Pancreas (tissue), 10 donors: ENCODE results near the gene SYNE3. TPM values are rescaled to one million over a fixed set of nuclear protein-coding genes. Genes with fewer than 3 reads are reported as not detected.
A peak's percentile ranks its signal among the peaks of the same experiment; 100 is the strongest.

Experiments used
- ATAC-seq, 4 donors: fragments of 200-7000 bp; cut with Tn5 transposase; one replicate each; pipeline versions ENCODE4 v1.8.0 to v1.9.1; 2020; ENCODE audit warnings: mild to moderate bottlenecking in 4 of 4, moderate library complexity in 4 of 4
- DNase-seq, 6 donors: peaks; one replicate each; pipeline ENCODE4 v3.0.0-alpha.2; 2020
- FAIRE-seq: peaks from 2 replicates; lab custom pipeline; 2012; peaks lifted over from hg19 to GRCh38; lab: Jason Lieb, UNC
- H3K27ac ChIP-seq, 4 donors: fragments of 200-600 bp; sonication (generic); 1 replicate in 3 of 4; 2 replicates in 1 of 4; pipeline versions ENCODE4 v1.5.0 to v1.8.0; 2020
- H3K27me3 ChIP-seq, 4 donors: fragments of 200-600 bp; one replicate each; pipeline ENCODE4 v1.8.0; 2021
- H3K36me3 ChIP-seq, 3 donors: fragments of 200-600 bp; sonication (generic) in 1 of 3; one replicate each; pipeline versions ENCODE4 v1.5.0 to v1.8.0; 2020 to 2021
- H3K4me1 ChIP-seq, 3 donors: fragments of 200-600 bp; one replicate each; pipeline ENCODE4 v1.8.0; 2021
- H3K4me3 ChIP-seq, 4 donors: fragments of 200-600 bp; sonication (generic) in 2 of 4; one replicate each; pipeline versions ENCODE4 v1.5.0 to v1.8.0; 2020 to 2021
- H3K9me3 ChIP-seq, 4 donors: fragments of 200-600 bp; one replicate each; pipeline ENCODE4 v1.8.0; 2021
- WGBS, 2 donors: extraction: QIAGEN DNeasy Blood & Tissue Kit; methylation state at CpG; one replicate each; pipeline ENCODE4 v1.1.7; 2013; 5-methylcytosine and 5-hydroxymethylcytosine counted together
- intact Hi-C, 3 donors: fragments of 100-400 bp; cut with DNase I; formaldehyde crosslinking; loops; one replicate each; pipeline versions ENCODE4 v1.11.1 to v1.14.2; 2022
- polyA plus RNA-seq, 2 donors: library from polyadenylated mRNA; stranded (reverse); fragments of 200-250 nt; gene quantifications; one replicate each; pipeline ENCODE4 v1.2.3, GENCODE V29; 2013
- total RNA-seq, 6 donors: library from RNA; stranded (reverse); fragmentation: NEBNext Ultra II Directional in 4 of 6; extraction: Animal tissue kit (Norgen Biotek cat#: 25700) in 4 of 6; gene quantifications; one replicate each; pipeline versions ENCODE4 v1.2.1 to v1.2.4, GENCODE V29; 2021 to 2023
- TF ChIP-seq, protein P1 (sequence below), 4 donors: fragments of 200-600 bp; sonication (generic) in 3 of 4; IDR thresholded peaks; one replicate each; pipeline versions ENCODE4 v1.5.0 to v1.8.0; 2021; ENCODE audit warnings: antibody characterized with exemption in 4 of 4
- donor health status: healthy with polysubstance abuse.
- donor health status: DM: no; HTN: no; CAD: no; lungs with moderate emphysema.
- donor health status: DM: no; HTN: no; CAD: no.
- donor health status: control.
- donor health status: control.
- donor health status: Bipolar disorder and iron deficiency.
- donor health status: DM: yes; HTN: yes; CAD: no.
- donor health status: DM: no; HTN: no; CAD: no.
- donor health status: DM: no; HTN: no; CAD: no.
- donor health status: DM: yes; HTN: yes; CAD: no.

The SYNE3 gene
- total and polyA plus RNA-seq, 8 donors = 0.54 to 4.5 (median 2.0) TPM

DNA sequence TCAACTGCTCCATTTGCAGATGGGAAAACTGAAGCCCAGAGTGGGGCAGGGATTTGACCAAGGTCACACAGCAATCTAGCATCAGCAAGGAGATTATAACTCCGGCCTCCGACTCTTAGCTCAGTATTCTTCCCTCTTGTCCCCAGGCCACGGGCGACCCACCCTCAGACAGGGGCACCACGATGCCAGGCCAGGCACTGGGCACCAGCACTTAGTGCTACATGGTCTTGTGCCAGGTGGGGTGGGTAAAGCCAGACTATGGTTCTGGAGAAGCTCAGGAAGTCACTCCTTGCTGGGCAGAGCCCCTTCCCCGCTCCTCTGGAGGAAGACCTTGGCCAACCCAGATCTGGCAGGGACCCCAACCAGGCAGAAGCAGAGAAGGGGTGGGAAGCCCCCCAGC lies 41.5 kb downstream of the SYNE3 start:
- no peak for FAIRE-seq
- intact Hi-C loops = no loop called here
- WGBS, 2 donors = 92 to 95% methylated on average over 6 of the region's 6 CpGs
- no peak for ATAC-seq
- Histone ChIP-seq H3K36me3 (no peaks in the 10 kb centered on the region), H3K9me3 (no peaks in the 10 kb centered on the region), H3K27ac (no peak overlapping the region), H3K27me3 (no peaks in the 10 kb centered on the region), H3K4me1 (no peaks in the 10 kb centered on the region), H3K4me3 (no peak overlapping the region)
- DNase-seq = peak in 1 of 6 donors; percentile 28
- TF ChIP-seq, protein P1, sequence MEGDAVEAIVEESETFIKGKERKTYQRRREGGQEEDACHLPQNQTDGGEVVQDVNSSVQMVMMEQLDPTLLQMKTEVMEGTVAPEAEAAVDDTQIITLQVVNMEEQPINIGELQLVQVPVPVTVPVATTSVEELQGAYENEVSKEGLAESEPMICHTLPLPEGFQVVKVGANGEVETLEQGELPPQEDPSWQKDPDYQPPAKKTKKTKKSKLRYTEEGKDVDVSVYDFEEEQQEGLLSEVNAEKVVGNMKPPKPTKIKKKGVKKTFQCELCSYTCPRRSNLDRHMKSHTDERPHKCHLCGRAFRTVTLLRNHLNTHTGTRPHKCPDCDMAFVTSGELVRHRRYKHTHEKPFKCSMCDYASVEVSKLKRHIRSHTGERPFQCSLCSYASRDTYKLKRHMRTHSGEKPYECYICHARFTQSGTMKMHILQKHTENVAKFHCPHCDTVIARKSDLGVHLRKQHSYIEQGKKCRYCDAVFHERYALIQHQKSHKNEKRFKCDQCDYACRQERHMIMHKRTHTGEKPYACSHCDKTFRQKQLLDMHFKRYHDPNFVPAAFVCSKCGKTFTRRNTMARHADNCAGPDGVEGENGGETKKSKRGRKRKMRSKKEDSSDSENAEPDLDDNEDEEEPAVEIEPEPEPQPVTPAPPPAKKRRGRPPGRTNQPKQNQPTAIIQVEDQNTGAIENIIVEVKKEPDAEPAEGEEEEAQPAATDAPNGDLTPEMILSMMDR (IDR thresholded peaks at IDR 0.05) = no peak

DNA sequence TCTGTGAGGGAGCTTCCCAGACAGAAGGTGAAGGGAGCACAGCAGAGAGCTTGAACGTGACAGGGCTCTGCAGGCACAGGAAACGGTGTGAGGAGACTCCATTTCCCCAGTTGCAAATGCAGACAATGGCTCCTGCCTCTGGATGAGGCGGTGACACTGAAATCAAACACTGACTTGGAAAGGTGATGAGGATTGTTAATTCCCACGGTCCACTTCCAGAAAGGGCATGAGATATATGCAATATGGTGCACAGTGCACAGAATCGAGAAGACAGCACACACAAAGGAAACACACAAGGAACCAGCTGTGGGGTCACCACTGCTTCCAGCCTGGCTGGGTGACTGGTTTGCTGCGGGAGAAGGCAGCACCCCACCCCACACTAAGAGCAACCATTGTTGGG lies 42.0 kb downstream of the SYNE3 start:
- H3K27ac ChIP-seq = no peak overlapping the region
- H3K4me3 ChIP-seq = no peak overlapping the region
- no peak for FAIRE-seq
- no peaks in the 10 kb centered on the region for H3K4me1 ChIP-seq
- no peaks in the 10 kb centered on the region for H3K36me3 ChIP-seq
- H3K9me3 ChIP-seq = no peaks in the 10 kb centered on the region
- H3K27me3 ChIP-seq = no peaks in the 10 kb centered on the region
- DNase-seq = no peak
- 78 to 85% methylated on average over 6 of the region's 6 CpGs for WGBS, 2 donors
- ATAC-seq = no peak
- TF ChIP-seq, protein P1 (IDR thresholded peaks at IDR 0.05) = no peak
- intact Hi-C loops = no loop called here

DNA sequence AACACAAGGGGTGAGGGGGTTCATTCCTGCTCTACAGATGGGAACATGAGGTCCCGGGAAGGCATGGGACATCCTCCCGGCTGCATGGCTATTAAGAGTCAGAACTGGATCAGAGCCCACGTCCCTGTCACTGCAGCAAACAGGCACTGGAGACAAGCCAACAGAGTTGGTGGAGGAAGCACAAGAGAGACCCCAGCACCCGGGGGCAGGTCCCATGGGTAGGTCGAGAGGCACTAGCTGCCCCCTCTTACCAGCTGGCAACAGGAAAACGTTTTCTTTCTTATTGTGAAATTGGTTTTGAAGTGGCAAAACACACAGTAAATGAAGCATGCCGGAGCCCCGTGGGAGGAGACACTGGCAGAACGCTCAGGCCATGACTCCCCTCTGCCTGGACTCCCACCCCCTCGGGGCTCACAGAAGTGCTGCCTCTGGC lies 43.6 kb downstream of the SYNE3 start:
- WGBS, 2 donors = 53 to 54% methylated on average over 10 of the region's 10 CpGs
- FAIRE-seq (no peak), DNase-seq (peak in 1 of 6 donors; percentile 13), ATAC-seq (no peak)
- intact Hi-C loops = no loop called here
- Histone ChIP-seq H3K9me3 (no peaks in the 10 kb centered on the region), H3K27me3 (no peaks in the 10 kb centered on the region), H3K4me3 (no peak overlapping the region), H3K4me1 (no peaks in the 10 kb centered on the region), H3K27ac (no peak overlapping the region), H3K36me3 (no peaks in the 10 kb centered on the region)
- TF ChIP-seq, protein P1 (IDR thresholded peaks at IDR 0.05) = no peak

DNA sequence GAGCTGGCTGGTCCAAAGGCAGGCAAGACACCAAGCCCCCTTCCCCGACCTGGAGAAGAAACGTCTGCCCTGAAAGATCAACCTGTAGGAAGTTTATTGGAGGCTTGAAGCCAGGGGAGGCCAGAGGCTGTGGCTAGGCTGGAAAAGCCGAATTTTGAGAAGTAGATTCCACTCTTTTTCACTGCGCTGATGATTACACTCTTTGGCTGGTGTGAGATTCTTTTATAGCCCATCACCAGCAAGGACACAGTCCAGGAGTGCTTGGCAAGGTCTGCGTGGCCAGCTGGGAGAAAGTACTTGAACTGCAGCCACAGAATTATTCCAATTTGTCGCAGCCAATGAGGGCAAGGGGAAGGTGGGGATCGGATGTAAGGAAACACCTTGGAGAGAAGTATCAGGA lies 45.0 kb downstream of the SYNE3 start:
- no peak for DNase-seq
- TF ChIP-seq, protein P1 (IDR thresholded peaks at IDR 0.05) = no peak
- no peak for ATAC-seq
- Histone ChIP-seq H3K9me3 (no peaks in the 10 kb centered on the region), H3K4me3 (no peak overlapping the region), H3K36me3 (no peaks in the 10 kb centered on the region), H3K4me1 (no peaks in the 10 kb centered on the region), H3K27me3 (no peaks in the 10 kb centered on the region), H3K27ac (no peak overlapping the region)
- intact Hi-C loops = no loop called here
- FAIRE-seq = no peak
- WGBS, 2 donors = 70 to 73% methylated on average over 7 of the region's 7 CpGs

DNA sequence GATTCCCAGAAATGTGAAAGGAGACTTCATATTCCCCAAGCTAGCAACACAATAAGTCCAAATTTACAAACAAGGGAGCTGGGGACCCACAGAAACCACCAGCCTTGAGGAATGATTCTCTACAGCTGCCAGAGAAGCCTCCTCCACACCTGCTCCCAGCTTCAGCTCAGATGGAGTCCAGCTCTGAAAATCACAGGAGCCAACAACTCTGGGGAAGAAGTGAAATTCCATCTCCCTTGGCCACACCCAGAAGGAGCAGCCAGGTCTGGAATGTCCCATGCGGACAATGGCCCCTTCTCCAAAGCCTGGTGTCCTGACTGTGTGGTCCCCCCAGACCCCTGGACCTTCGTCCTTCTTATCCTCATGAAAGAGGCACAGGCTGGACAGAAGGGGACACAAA lies 45.4 kb downstream of the SYNE3 start:
- DNase-seq (peak in 1 of 6 donors; percentile 6), FAIRE-seq (no peak), ATAC-seq (no peak)
- TF ChIP-seq, protein P1 (IDR thresholded peaks at IDR 0.05) = no peak
- 82 to 88% methylated on average over 2 of the region's 2 CpGs for WGBS, 2 donors
- Histone ChIP-seq H3K4me1 (no peaks in the 10 kb centered on the region), H3K27ac (no peak overlapping the region), H3K4me3 (no peak overlapping the region), H3K36me3 (no peaks in the 10 kb centered on the region), H3K27me3 (no peaks in the 10 kb centered on the region), H3K9me3 (no peaks in the 10 kb centered on the region)
- intact Hi-C loops = no loop called here
